ENCODE measurements around the gene CIAO3. TPM values are rescaled to one million over a fixed set of nuclear protein-coding genes. Genes with fewer than 3 reads are reported as not detected.

The CIAO3 gene
- total RNA-seq, 1 donor: 37.1 TPM

DNA sequence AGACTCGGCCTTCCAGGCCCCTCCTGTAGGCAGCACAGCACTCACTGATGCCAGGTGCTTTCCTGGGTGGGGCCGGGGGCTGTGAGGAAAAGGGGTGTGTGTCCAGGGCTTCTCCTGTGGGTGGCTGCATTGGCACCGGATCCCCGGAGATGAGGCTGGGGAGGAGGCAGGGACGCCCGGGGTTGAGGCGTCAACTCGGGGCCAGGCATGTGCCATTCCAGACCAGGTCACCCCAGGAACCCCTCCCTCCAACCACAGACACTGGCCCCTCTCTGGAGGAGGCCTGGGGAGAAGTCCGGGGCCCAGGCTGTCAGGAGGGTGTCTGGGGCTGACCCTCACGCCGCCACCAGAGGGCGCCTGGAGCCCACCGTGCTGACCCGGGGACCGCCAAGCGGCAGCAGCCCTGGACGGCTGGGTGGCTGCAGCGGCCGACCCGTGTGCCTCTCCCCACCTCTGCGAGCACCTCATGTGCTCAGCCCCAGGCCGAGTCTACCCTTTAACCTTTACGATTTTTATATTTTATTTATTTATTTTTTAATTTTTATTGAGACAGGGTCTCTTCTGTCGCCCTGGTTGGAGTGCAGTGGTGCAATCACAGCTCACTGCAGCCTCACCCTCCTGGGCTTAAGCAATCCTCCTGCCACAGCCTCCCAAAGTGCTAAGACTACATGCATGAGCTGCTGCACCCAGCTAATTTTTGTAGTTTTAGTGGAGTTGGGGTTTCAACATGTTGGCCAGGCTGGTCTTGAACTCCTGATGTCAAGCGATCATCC is 29.1 kb downstream of the CIAO3 start:
- DNase-seq (ENCODE audit: low read depth): peak; percentile 60
- TF ChIP-seq, protein P1, sequence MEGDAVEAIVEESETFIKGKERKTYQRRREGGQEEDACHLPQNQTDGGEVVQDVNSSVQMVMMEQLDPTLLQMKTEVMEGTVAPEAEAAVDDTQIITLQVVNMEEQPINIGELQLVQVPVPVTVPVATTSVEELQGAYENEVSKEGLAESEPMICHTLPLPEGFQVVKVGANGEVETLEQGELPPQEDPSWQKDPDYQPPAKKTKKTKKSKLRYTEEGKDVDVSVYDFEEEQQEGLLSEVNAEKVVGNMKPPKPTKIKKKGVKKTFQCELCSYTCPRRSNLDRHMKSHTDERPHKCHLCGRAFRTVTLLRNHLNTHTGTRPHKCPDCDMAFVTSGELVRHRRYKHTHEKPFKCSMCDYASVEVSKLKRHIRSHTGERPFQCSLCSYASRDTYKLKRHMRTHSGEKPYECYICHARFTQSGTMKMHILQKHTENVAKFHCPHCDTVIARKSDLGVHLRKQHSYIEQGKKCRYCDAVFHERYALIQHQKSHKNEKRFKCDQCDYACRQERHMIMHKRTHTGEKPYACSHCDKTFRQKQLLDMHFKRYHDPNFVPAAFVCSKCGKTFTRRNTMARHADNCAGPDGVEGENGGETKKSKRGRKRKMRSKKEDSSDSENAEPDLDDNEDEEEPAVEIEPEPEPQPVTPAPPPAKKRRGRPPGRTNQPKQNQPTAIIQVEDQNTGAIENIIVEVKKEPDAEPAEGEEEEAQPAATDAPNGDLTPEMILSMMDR (IDR thresholded peaks at IDR 0.05; ENCODE audit: insufficient read depth, low read depth, low read length): peak; percentile 92

DNA sequence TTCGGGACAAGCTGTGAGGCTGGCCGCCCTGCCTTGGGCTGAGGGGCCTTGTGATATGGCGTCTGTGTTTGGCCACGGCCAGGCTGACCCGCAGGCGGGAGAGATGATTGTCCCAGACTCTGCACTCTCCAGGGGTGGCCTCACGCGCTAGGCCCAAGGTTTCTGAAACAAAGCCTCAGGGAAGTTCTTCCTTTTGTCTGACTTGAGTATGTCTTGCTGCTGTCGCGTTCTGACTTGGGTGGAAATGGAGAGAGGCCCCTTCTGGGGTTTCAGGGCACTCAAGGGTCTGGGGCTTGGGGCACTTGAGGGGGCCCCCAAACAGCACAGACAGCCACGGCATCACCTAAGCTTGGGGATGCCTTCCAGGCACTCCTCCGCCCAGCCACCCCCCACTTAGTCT is 29.7 kb downstream of the CIAO3 start:
- TF ChIP-seq, protein P1 (IDR thresholded peaks at IDR 0.05; ENCODE audit: insufficient read depth, low read depth, low read length): no peak
- H3K4me3 ChIP-seq (ENCODE audit: low read depth, low read length): no peak overlapping the region
- DNase-seq (ENCODE audit: low read depth): no peak

More for the DNA sequence above, 29.1 kb downstream of the CIAO3 start:
- no peak overlapping the region for H3K4me3 ChIP-seq (ENCODE audit: low read depth, low read length)

DNA sequence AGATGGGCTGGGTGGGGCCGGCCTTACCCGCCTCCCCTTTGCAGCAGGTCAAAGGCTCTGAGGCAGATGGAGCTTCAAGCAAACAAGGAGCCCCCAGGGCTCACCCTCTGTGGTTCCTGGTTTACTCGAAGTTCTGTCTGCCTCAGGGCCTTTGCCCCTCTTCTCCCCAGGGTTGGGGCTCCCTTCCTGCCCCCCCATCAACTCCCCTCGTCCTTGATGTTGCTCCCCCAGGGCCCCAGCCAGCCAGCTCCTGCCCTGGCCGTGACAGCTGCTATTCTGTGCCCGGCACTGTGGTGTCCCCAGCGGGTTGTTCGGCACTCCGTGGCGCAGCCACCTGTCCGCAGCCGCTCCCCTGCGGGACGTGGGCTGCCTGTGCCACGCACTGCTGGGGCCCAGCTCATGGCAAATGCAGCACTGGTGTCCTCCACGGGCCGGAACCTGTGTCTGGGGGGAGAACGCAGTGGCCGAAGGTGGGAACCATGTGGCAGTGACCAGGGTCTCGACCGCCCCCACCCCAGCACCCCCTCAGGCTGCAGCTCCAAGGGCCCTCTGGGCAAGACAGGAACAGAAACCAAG is 30.2 kb downstream of the CIAO3 start:
- TF ChIP-seq, protein P1 (IDR thresholded peaks at IDR 0.05; ENCODE audit: insufficient read depth, low read depth, low read length): no peak
- H3K4me3 ChIP-seq (ENCODE audit: low read depth, low read length): no peak overlapping the region
- no peak for DNase-seq (ENCODE audit: low read depth)

DNA sequence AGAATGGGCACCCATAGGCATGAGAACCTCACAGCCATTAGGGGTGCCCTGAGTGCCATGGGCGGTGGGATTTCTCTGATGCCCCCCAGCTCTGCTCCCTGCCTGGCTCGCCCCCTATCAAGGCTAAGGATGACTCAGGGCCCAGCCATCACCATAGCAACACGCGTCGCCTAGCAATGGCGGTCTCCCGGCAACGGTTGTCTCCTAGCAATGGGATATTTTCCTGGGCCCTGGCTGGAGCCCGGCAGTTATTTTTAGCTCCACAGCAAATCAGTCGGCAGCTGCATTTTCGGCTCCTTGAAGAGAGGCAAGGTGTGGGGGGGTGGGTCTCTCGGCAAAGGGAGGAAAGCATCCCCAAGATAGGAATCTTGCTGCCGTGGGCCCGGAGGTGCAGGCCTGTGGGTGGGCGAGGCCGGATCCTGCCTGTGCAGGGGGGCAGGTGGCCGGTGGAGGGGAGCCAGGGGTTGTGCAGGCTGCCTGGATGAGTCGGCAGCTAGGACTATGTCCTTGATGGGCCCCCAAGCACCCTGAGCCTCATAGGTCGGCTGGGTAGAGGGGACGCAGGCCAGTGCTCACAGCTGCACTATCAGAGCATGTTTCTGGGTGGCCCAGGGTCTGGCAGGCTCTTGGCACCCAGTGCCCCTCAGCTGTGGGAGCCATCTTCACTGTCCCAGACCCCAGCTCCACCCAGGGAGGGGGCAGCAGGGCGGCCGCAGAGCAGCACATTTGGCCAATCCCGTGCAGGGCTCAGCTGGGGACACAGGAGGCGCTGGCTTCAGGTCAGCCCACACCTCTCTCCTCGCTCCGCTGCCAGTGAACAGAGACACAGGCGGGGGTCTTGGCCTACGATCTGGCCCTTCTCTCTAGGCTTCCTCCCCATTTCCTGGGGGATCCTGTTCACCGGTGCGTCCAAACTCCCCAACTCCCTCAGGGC is 31.0 kb downstream of the CIAO3 start:
- TF ChIP-seq, protein P1 (IDR thresholded peaks at IDR 0.05; ENCODE audit: insufficient read depth, low read depth, low read length): no peak
- DNase-seq (ENCODE audit: low read depth): peak; percentile 74
- H3K4me3 ChIP-seq (ENCODE audit: low read depth, low read length): no peak overlapping the region

DNA sequence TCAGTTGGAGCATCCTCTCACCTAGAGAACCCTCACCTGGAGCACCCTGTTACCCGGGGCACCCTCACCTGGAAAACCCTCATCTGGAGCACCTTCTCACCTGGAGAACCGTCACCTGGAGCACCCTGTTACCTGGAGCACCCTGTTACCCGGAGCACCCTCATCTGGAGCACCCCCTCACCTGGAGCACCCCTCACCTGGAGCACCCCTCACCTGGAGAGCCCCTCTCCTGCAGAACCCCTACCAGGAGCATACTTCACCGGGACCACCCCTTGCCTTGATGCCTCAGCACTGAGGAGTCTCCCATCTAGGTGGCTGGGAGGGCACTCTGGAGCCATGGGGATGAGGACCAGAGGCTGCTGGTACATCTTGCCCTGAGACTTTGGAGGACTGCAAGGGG is 31.8 kb downstream of the CIAO3 start:
- H3K4me3 ChIP-seq (ENCODE audit: low read depth, low read length): no peak overlapping the region

DNA sequence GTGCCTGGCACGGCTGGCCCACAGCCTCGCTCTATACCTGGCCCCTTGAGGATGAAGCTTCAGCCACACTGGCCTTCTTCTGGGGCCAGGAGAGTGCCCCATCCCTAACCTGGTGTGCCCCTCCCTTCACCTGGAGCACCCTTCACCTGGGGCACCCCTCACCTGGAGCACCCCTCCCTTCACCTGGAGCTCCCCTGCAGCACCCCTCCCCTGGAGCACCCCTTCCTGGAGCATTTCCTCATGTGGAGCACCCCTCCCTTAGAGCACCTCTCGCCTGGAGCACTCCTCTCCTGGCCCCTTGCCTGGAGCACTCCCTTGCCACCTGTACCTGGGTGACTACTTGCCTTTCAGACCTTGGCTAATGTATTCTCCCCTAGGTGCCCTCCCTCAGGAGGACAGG is 32.8 kb downstream of the CIAO3 start:
- TF ChIP-seq, protein P1 (IDR thresholded peaks at IDR 0.05; ENCODE audit: insufficient read depth, low read depth, low read length): no peak
- DNase-seq (ENCODE audit: low read depth): no peak
- H3K4me3 ChIP-seq (ENCODE audit: low read depth, low read length): no peak overlapping the region

More for the DNA sequence above, 31.8 kb downstream of the CIAO3 start:
- TF ChIP-seq, protein P1 (IDR thresholded peaks at IDR 0.05; ENCODE audit: insufficient read depth, low read depth, low read length): no peak
- no peak for DNase-seq (ENCODE audit: low read depth)

All from fibroblast of villous mesenchyme (primary cell).